ENCODE results near the gene MAN2B1.
"Not testable (repeated sequence)": the region's sequence is repeated elsewhere in the genome, so short reads cannot be mapped to it uniquely, and the experiment has no call there.

Gene MAN2B1

DNA sequence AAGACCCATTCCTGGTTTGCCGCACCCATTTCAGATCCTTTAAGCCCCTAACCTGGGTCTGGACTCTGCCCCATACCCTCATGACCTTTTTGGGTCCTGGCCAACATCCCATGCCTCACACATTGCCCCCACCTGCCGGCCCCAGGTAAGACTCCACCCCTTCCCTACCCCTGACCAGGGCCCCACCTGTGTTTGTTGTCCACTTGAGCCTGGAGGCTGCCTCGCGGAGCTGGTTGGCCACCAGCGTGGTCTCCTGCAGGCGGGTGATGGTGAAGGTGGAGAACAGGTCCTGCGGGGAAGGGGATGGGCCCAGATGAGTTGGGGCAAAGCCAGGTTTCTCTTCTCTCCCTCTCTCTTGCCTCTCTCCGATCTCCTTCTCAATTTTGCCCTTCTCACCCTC lies 19.5 kb downstream of the MAN2B1 start:
- Histone ChIP-seq H3F3A (ENCODE audit: control insufficient read depth, insufficient read depth) (no peaks in the 10 kb centered on the region), H3K36me3 (ENCODE audit: control insufficient read depth, low read length) (peaks cover 8% of the 10 kb centered on the region), H3K4me3 (ENCODE audit: low read length) (no peak overlapping the region), H3K9me2 (replicated peaks; ENCODE audit: control insufficient read depth, low read length) (no peaks in the 10 kb centered on the region), H4K20me1 (ENCODE audit: control insufficient read depth, insufficient read depth, low read depth, low read length) (no peaks in the 10 kb centered on the region), H3K4me1 (ENCODE audit: control insufficient read depth, low read length) (no peaks in the 10 kb centered on the region), H3K4me2 (ENCODE audit: low read length) (no peak overlapping the region), H3K79me2 (ENCODE audit: control insufficient read depth, low read length) (no peaks in the 10 kb centered on the region), H3K27me3 (ENCODE audit: control insufficient read depth, low read length) (no peaks in the 10 kb centered on the region), H3K27ac (ENCODE audit: low read depth, low read length) (no peak overlapping the region), H3K9me3 (ENCODE audit: control insufficient read depth, insufficient read depth, low read length) (no peaks in the 10 kb centered on the region)
- TF ChIP-seq, protein P1, sequence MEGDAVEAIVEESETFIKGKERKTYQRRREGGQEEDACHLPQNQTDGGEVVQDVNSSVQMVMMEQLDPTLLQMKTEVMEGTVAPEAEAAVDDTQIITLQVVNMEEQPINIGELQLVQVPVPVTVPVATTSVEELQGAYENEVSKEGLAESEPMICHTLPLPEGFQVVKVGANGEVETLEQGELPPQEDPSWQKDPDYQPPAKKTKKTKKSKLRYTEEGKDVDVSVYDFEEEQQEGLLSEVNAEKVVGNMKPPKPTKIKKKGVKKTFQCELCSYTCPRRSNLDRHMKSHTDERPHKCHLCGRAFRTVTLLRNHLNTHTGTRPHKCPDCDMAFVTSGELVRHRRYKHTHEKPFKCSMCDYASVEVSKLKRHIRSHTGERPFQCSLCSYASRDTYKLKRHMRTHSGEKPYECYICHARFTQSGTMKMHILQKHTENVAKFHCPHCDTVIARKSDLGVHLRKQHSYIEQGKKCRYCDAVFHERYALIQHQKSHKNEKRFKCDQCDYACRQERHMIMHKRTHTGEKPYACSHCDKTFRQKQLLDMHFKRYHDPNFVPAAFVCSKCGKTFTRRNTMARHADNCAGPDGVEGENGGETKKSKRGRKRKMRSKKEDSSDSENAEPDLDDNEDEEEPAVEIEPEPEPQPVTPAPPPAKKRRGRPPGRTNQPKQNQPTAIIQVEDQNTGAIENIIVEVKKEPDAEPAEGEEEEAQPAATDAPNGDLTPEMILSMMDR (IDR thresholded peaks at IDR 0.05; ENCODE audit: low read depth, low read length, poor library complexity, severe bottlenecking), result no peak
- no peak for TF ChIP-seq EZH2phosphoT487 (IDR thresholded peaks at IDR 0.05; ENCODE audit: borderline replicate concordance, low read length)

DNA sequence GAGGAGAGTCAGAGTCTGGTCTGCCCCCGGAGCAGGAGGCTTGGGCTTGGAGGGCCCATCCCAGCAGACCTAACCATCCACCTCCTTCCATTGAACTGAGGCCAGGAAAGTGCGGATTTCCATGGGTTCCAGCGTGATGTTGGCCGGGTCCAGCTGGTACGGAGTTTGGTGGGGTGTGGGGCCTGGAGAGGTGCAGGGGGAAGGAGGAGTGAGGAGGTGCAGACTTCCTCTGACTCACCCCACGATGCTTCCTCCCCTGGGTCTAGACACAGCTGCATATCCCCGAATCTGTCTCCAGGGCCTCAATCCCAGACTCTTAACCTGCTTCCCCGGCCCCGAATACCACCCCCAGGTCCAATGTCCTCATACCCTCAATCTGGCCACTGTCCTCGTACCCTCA lies 20.0 kb downstream of the MAN2B1 start:
- no peak overlapping the region for H3K4me3 ChIP-seq (ENCODE audit: low read length)
- no peaks in the 10 kb centered on the region for H3K9me2 ChIP-seq (replicated peaks; ENCODE audit: control insufficient read depth, low read length)
- no peaks in the 10 kb centered on the region for H3K4me1 ChIP-seq (ENCODE audit: control insufficient read depth, low read length)
- no peak overlapping the region for H3K27ac ChIP-seq (ENCODE audit: low read depth, low read length)
- H3K4me2 ChIP-seq (ENCODE audit: low read length), result no peak overlapping the region
- peaks cover 3% of the 10 kb centered on the region for H3K36me3 ChIP-seq (ENCODE audit: control insufficient read depth, low read length)
- no peaks in the 10 kb centered on the region for H3K27me3 ChIP-seq (ENCODE audit: control insufficient read depth, low read length)
- H4K20me1 ChIP-seq (ENCODE audit: control insufficient read depth, insufficient read depth, low read depth, low read length), result no peaks in the 10 kb centered on the region
- H3K79me2 ChIP-seq (ENCODE audit: control insufficient read depth, low read length), result no peaks in the 10 kb centered on the region
- TF ChIP-seq, protein P1 (IDR thresholded peaks at IDR 0.05; ENCODE audit: low read depth, low read length, poor library complexity, severe bottlenecking), result no peak
- no peak for TF ChIP-seq EZH2phosphoT487 (IDR thresholded peaks at IDR 0.05; ENCODE audit: borderline replicate concordance, low read length)
- no peaks in the 10 kb centered on the region for H3F3A ChIP-seq (ENCODE audit: control insufficient read depth, insufficient read depth)
- H3K9me3 ChIP-seq (ENCODE audit: control insufficient read depth, insufficient read depth, low read length), result no peaks in the 10 kb centered on the region

DNA sequence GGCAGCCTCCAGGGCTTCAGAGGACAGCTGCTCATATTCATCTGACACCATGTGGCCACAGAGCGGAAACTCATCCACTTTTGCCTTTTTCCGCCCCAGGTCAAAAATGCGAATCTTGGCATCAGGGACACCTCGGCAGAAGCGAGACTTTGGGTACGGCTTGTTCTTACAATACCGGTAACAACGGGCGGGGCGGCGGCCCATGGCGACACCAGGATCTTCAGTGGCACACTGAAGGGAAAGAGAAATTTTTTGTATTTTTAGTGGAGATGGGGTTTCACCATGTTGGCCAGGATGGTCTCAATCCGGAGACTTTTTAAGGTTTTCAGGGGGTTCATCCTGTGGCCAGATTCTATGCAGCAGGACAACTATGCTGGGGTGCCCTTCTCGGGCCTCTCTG lies 22.8 kb downstream of the MAN2B1 start:
- not testable (repeated sequence) for H3K36me3 ChIP-seq (ENCODE audit: control insufficient read depth, low read length); H3K4me2 ChIP-seq (ENCODE audit: low read length); H3K9me3 ChIP-seq (ENCODE audit: control insufficient read depth, insufficient read depth, low read length); H3K79me2 ChIP-seq (ENCODE audit: control insufficient read depth, low read length); H3K9me2 ChIP-seq (replicated peaks; ENCODE audit: control insufficient read depth, low read length); H4K20me1 ChIP-seq (ENCODE audit: control insufficient read depth, insufficient read depth, low read depth, low read length); H3K4me1 ChIP-seq (ENCODE audit: control insufficient read depth, low read length); H3K27ac ChIP-seq (ENCODE audit: low read depth, low read length); H3K27me3 ChIP-seq (ENCODE audit: control insufficient read depth, low read length); H3F3A ChIP-seq (ENCODE audit: control insufficient read depth, insufficient read depth); H3K4me3 ChIP-seq (ENCODE audit: low read length)

DNA sequence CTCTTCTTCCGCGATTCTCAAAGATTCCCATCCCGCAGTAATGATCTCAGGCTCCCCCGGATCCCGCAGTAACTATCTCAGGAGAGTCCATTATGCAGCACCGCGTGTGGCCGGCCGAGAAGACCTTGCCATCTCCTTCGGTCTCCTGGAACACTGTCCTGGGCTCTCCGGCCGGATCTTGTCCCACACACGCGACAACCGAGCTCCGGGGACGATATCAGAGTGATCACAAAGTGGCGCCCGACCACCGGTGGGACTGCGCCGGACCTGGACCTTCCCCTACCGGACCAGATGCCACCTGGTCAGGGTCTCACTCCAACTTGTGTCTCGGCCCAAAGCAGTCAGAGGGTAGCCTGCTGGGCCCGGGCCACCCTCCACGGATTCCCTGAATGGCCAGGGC lies 24.0 kb downstream of the MAN2B1 start:
- Histone ChIP-seq H3K27ac (ENCODE audit: low read depth, low read length) (no peak overlapping the region), H3F3A (ENCODE audit: control insufficient read depth, insufficient read depth) (no peaks in the 10 kb centered on the region), H3K36me3 (ENCODE audit: control insufficient read depth, low read length) (no peaks in the 10 kb centered on the region), H3K27me3 (ENCODE audit: control insufficient read depth, low read length) (no peaks in the 10 kb centered on the region), H3K4me3 (ENCODE audit: low read length) (no peak overlapping the region), H3K9me3 (ENCODE audit: control insufficient read depth, insufficient read depth, low read length) (no peaks in the 10 kb centered on the region), H3K4me2 (ENCODE audit: low read length) (no peak overlapping the region), H3K9me2 (replicated peaks; ENCODE audit: control insufficient read depth, low read length) (no peaks in the 10 kb centered on the region), H3K4me1 (ENCODE audit: control insufficient read depth, low read length) (peaks cover 9% of the 10 kb centered on the region), H4K20me1 (ENCODE audit: control insufficient read depth, insufficient read depth, low read depth, low read length) (no peaks in the 10 kb centered on the region), H3K79me2 (ENCODE audit: control insufficient read depth, low read length) (no peaks in the 10 kb centered on the region)
- no peak for TF ChIP-seq EZH2phosphoT487 (IDR thresholded peaks at IDR 0.05; ENCODE audit: borderline replicate concordance, low read length)
- TF ChIP-seq, protein P1 (IDR thresholded peaks at IDR 0.05; ENCODE audit: low read depth, low read length, poor library complexity, severe bottlenecking), result no peak

All from DOHH2 (cell line).